H1 (cell line): ENCODE data around the gene SCP2. TPM values are rescaled to one million over a fixed set of nuclear protein-coding genes. Genes with fewer than 3 reads are reported as not detected.

ENCODE experiments used
- CTCF ChIA-PET: fragments of 300-600 bp; sonication (Branson Sonifier 250); formaldehyde crosslinking; loops from one replicate; lab custom pipeline; 2021; ENCODE audit not compliant: partially characterized antibody; lab: Charles Lee
- POLR2A ChIA-PET: fragments of 300-600 bp; sonication (Branson Sonifier 250); formaldehyde crosslinking; loops from one replicate; lab custom pipeline; 2021; ENCODE audit warnings: inconsistent platforms; ENCODE audit not compliant: partially characterized antibody; lab: Charles Lee
- DNase-seq, 2 experiments: peaks; one replicate each; pipeline versions ENCODE4 v3.0.0 to v3.0.0-alpha.2; 2010 to 2022; ENCODE audit warnings: low spot score in 2 of 2, low read depth in 1 of 2, mixed read lengths in 1 of 2
- FAIRE-seq: peaks from 2 replicates; lab custom pipeline; 2011; peaks lifted over from hg19 to GRCh38; lab: Jason Lieb, UNC
- H2AFZ ChIP-seq: 2 replicates; pipeline ENCODE4 v1.8.1; 2012; ENCODE audit warnings: low read length, inconsistent platforms
- H2AK5ac ChIP-seq: 2 replicates; pipeline ENCODE4 v1.6.1; 2013; ENCODE audit warnings: low read depth, low read length
- H2BK120ac ChIP-seq: replicated peaks from 2 replicates; pipeline ENCODE3; 2013; ENCODE audit warnings: low read depth, low read length, inconsistent platforms
- H2BK12ac ChIP-seq: 2 replicates; pipeline ENCODE4 v1.6.1; 2013; ENCODE audit warnings: low read depth, low read length
- H2BK15ac ChIP-seq: 2 replicates; pipeline ENCODE4 v1.6.1; 2013; ENCODE audit warnings: low read length
- H2BK20ac ChIP-seq: 2 replicates; pipeline ENCODE4 v1.6.1; 2013; ENCODE audit warnings: low read length
- H2BK5ac ChIP-seq: 2 replicates; pipeline ENCODE4 v1.6.1; 2013; ENCODE audit warnings: low read depth, low read length
- H3K14ac ChIP-seq: 2 replicates; pipeline ENCODE4 v1.6.1; 2013; ENCODE audit warnings: inconsistent platforms; ENCODE audit not compliant: insufficient read length
- H3K18ac ChIP-seq: 2 replicates; pipeline ENCODE4 v1.6.1; 2013; ENCODE audit warnings: low read length; ENCODE audit errors: extremely low read depth
- H3K23ac ChIP-seq: 2 replicates; pipeline ENCODE4 v1.6.1; 2013; ENCODE audit warnings: inconsistent platforms; ENCODE audit not compliant: insufficient read length
- H3K23me2 ChIP-seq: 2 replicates; pipeline ENCODE4 v1.6.1; 2013; ENCODE audit warnings: low read depth, low read length
- H3K27ac ChIP-seq: 2 replicates; pipeline ENCODE4 v1.6.1; 2011; ENCODE audit warnings: low read depth, low read length, inconsistent platforms
- H3K27me3 ChIP-seq, 4 experiments: replicated peaks in 1 of 4; 1 replicate in 1 of 4; 2 replicates in 3 of 4; pipeline versions ENCODE4 v1.6.1 to v1.8.1; 2011 to 2013; ENCODE audit warnings: low read length in 3 of 4, mild to moderate bottlenecking in 3 of 4, inconsistent platforms in 2 of 4, mixed read lengths in 2 of 4, moderate library complexity in 1 of 4; ENCODE audit not compliant: control insufficient read depth in 3 of 4, insufficient read depth in 3 of 4; ENCODE audit errors: extremely low read depth in 1 of 4
- H3K36me3 ChIP-seq, 4 experiments: 2 replicates each; pipeline versions ENCODE4 v1.6.1 to v1.8.1; 2011 to 2013; ENCODE audit warnings: mild to moderate bottlenecking in 4 of 4, low read length in 3 of 4, moderate library complexity in 2 of 4, control low read depth in 1 of 4, inconsistent platforms in 1 of 4; ENCODE audit not compliant: insufficient read depth in 4 of 4, control insufficient read depth in 2 of 4
- H3K4ac ChIP-seq: replicated peaks from 2 replicates; pipeline ENCODE3; 2013; ENCODE audit warnings: low read length, low read depth, mixed read lengths, inconsistent platforms; ENCODE audit not compliant: insufficient read length
- H3K4me1 ChIP-seq, 4 experiments: replicated peaks in 1 of 4; 1 replicate in 1 of 4; 2 replicates in 3 of 4; pipeline versions ENCODE4 v1.6.1 to v1.8.1; 2011 to 2013; ENCODE audit warnings: low read length in 3 of 4, inconsistent platforms in 2 of 4, mixed read lengths in 1 of 4; ENCODE audit not compliant: insufficient read depth in 4 of 4, control insufficient read depth in 3 of 4
- H3K4me2 ChIP-seq, 2 experiments: 2 replicates each; pipeline versions ENCODE4 v1.6.1 to v1.8.1; 2011 to 2013; ENCODE audit warnings: low read depth in 2 of 2, low read length in 2 of 2, control low read depth in 1 of 2, inconsistent platforms in 1 of 2, mild to moderate bottlenecking in 1 of 2; ENCODE audit not compliant: insufficient read depth in 1 of 2
- H3K4me3 ChIP-seq, 4 experiments: fragments of 200-600, 300-600 bp in 1 of 4; sonication (generic), shearing (Covaris generic), sonication (Bioruptor Twin) in 1 of 4; 2 replicates each; pipeline versions ENCODE4 v1.5.1 to v1.8.1; 2011 to 2016; ENCODE audit warnings: low read length in 4 of 4, low read depth in 3 of 4, control low read depth in 2 of 4, inconsistent platforms in 2 of 4, mild to moderate bottlenecking in 2 of 4, mixed read lengths in 1 of 4, moderate library complexity in 1 of 4; ENCODE audit not compliant: insufficient read depth in 2 of 4; ENCODE audit errors: extremely low read depth in 1 of 4
- H3K56ac ChIP-seq: replicated peaks from 2 replicates; pipeline ENCODE3; 2013; ENCODE audit warnings: low read depth, mild to moderate bottlenecking, mixed read lengths, low read length, inconsistent platforms; ENCODE audit not compliant: insufficient read length
- H3K79me1 ChIP-seq: 2 replicates; pipeline ENCODE4 v1.6.1; 2013; ENCODE audit warnings: low read depth, low read length, control low read depth
- H3K79me2 ChIP-seq, 2 experiments: 2 replicates each; pipeline versions ENCODE4 v1.6.1 to v1.8.1; 2012 to 2013; ENCODE audit warnings: low read length in 2 of 2, mild to moderate bottlenecking in 2 of 2, inconsistent platforms in 1 of 2; ENCODE audit not compliant: insufficient read depth in 2 of 2, control insufficient read depth in 1 of 2
- H3K9ac ChIP-seq, 4 experiments: replicated peaks in 1 of 4; 1 replicate in 1 of 4; 2 replicates in 3 of 4; pipeline versions ENCODE4 v1.6.1 to v1.8.1; 2011 to 2013; ENCODE audit warnings: low read depth in 3 of 4, low read length in 3 of 4, control low read depth in 2 of 4, mild to moderate bottlenecking in 2 of 4, moderate library complexity in 2 of 4, inconsistent platforms in 1 of 4; ENCODE audit errors: extremely low read depth in 1 of 4
- H3K9me3 ChIP-seq, 2 experiments: 2 replicates each; pipeline versions ENCODE4 v1.6.1 to v1.8.1; 2012 to 2013; ENCODE audit warnings: mild to moderate bottlenecking in 2 of 2, moderate library complexity in 2 of 2, control low read depth in 1 of 2, inconsistent platforms in 1 of 2, low read depth in 1 of 2, low read length in 1 of 2, mixed read lengths in 1 of 2; ENCODE audit not compliant: insufficient read depth in 2 of 2
- H4K20me1 ChIP-seq, 2 experiments: replicated peaks in 1 of 2; 2 replicates each; pipeline versions ENCODE3 to v1.8.1; 2011 to 2013; ENCODE audit warnings: inconsistent platforms in 2 of 2, low read length in 2 of 2, mild to moderate bottlenecking in 1 of 2; ENCODE audit not compliant: insufficient read depth in 2 of 2, control insufficient read depth in 1 of 2
- H4K5ac ChIP-seq: 2 replicates; pipeline ENCODE4 v1.6.1; 2013; ENCODE audit warnings: low read length, low read depth, mixed read lengths, inconsistent platforms; ENCODE audit not compliant: insufficient read length
- H4K8ac ChIP-seq: 2 replicates; pipeline ENCODE4 v1.8.0; 2013; ENCODE audit warnings: mild to moderate bottlenecking, moderate library complexity, low read length, inconsistent platforms; ENCODE audit not compliant: insufficient read depth; ENCODE audit errors: extremely low read depth
- H4K91ac ChIP-seq: replicated peaks from 2 replicates; pipeline ENCODE3; 2013; ENCODE audit warnings: low read length, mixed read lengths, inconsistent platforms; ENCODE audit not compliant: insufficient read length
- GTF2F1 ChIP-seq: IDR thresholded peaks from 2 replicates; pipeline ENCODE4 v1.6.1; 2012; ENCODE audit warnings: low read depth, low read length, improper control_type of control experiment, borderline replicate concordance
- JUND ChIP-seq: IDR thresholded peaks from 2 replicates; pipeline ENCODE4 v1.6.1; 2011; ENCODE audit warnings: mild to moderate bottlenecking, improper control_type of control experiment, low read length
- KDM4A ChIP-seq: IDR thresholded peaks from one replicate; pipeline ENCODE4 v1.7.1; 2012; ENCODE audit warnings: low read depth, mild to moderate bottlenecking, moderate library complexity, low read length, inconsistent platforms; ENCODE audit not compliant: severe bottlenecking
- RXRA ChIP-seq: IDR thresholded peaks from 2 replicates; pipeline ENCODE4 v1.6.1; 2011; ENCODE audit warnings: low read depth, mild to moderate bottlenecking, low read length, moderate library complexity; ENCODE audit not compliant: insufficient read depth
- SIN3A ChIP-seq, 2 experiments: IDR thresholded peaks in 1 of 2; conservative IDR thresholded peaks in 1 of 2; 2 replicates each; pipeline ENCODE4 v1.6.1; 2011 to 2012; ENCODE audit warnings: low read length in 2 of 2, improper control_type of control experiment in 1 of 2, low read depth in 1 of 2, mild to moderate bottlenecking in 1 of 2
- SP1 ChIP-seq: IDR thresholded peaks from 2 replicates; pipeline ENCODE4 v1.6.1; 2011; ENCODE audit warnings: low read depth, low read length
- SP4 ChIP-seq: IDR thresholded peaks from 2 replicates; pipeline ENCODE4 v1.6.1; 2012; ENCODE audit warnings: low read length, inconsistent platforms
- TBP ChIP-seq: IDR thresholded peaks from 2 replicates; pipeline ENCODE4 v1.6.1; 2011; ENCODE audit warnings: low read depth, low read length, improper control_type of control experiment
- YY1 ChIP-seq: IDR thresholded peaks from 2 replicates; pipeline ENCODE4 v1.6.1; 2011; ENCODE audit warnings: low read depth, mild to moderate bottlenecking, low read length
- ZNF274 ChIP-seq: IDR thresholded peaks from 2 replicates; pipeline ENCODE4 v1.7.0; 2012; ENCODE audit warnings: low read length, borderline replicate concordance; ENCODE audit errors: extremely low read depth
- WGBS, 2 experiments: shearing (Covaris generic) in 1 of 2; methylation state at CpG; one replicate each; pipeline versions ENCODE4 v1.1.6 to v1.1.7; 2013 to 2015; ENCODE audit warnings: low lambda C conversion rate in 2 of 2, mixed read lengths in 2 of 2, inconsistent platforms in 1 of 2, low coverage in 1 of 2, missing lambda C conversion rate in 1 of 2; ENCODE audit not compliant: insufficient replicate concordance in 2 of 2, insufficient coverage in 1 of 2, insufficient read length in 1 of 2; ENCODE audit errors: extremely low coverage in 1 of 2, missing lambda C conversion rate in 1 of 2; 5-methylcytosine and 5-hydroxymethylcytosine counted together
- polyA plus RNA-seq, 7 experiments: library from polyadenylated mRNA; depleted of rRNA in 3 of 7; stranded (reverse) in 5 of 7; unstranded in 2 of 7; fragments of >200 nt in 5 of 7; fragments of 200-250 nt in 2 of 7; gene quantifications; 1 replicate in 5 of 7; 2 replicates in 1 of 7; 4 replicates in 1 of 7; pipeline versions ENCODE4 v1.2.1 to v1.2.3, GENCODE V29; 2011 to 2013; ENCODE audit warnings: missing spikeins in 2 of 7, mixed read lengths in 2 of 7
- total RNA-seq: library from RNA; stranded (reverse); fragmentation: NEBNext Ultra II Directional; extraction: Animal tissue kit (Norgen Biotek cat#: 25700); gene quantifications from 2 replicates; pipeline ENCODE4 v1.2.1, GENCODE V29; 2021
- TF ChIP-seq, protein P1 (sequence below): IDR thresholded peaks from 2 replicates; pipeline ENCODE4 v1.6.1; 2012; ENCODE audit warnings: low read length, inconsistent platforms

Gene SCP2
- total and polyA plus RNA-seq, 2 of the 8 experiments (the other 6 are each of a cell fraction or from before 2014, with no cell fraction given) = 20.9 to 54.3 TPM

DNA sequence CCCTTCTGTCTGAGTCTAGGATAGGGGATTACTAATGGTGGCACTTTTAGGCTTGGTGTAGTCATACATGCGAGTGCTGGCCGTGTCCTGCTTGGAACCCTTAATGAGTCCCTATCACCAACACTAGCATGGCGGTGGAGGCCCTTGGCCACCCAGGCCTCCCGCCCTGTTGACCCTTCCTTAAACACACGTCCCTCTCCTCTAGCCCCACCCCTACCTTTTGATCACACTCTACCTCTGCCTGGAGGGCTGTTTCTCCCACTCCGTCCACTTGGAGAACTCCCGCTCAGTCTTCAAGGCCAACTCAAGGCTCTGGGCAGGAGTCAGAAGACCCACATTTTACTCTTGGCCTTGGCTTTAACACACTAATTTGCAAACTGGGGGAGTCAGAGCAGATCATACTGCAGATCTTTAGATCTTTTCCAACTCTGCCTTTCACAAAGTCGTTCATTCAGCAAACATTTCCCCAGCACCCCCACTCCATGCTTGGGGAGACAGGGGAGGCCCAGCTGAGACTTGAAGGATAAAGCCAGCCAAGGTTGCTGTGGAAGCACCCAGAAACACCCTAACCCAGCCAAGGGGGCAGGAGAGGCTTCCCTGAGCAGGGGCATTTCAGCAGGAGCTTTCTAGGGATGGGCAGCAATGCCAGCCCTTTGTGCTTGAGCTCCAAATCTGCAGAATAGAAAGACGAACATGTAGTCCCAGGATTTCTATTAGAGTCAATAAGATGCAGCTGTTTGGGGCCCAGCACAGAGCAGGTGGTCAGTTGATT lies 136.9 kb downstream of the SCP2 start:
- H3K4me1 ChIP-seq = peaks cover 0 to 9% (median 3%) of the 10 kb centered on the region in 4 experiments; a peak in 5 of 7 replicates
- 86% methylated on average over 9 of the region's 9 CpGs; no CpG with 5 or more reads in 1 of the 2 experiments for WGBS, 2 experiments
- CTCF ChIA-PET = interaction anchor here (0.7 to 2.6 kb wide), 5 partner anchors 11 to 158 kb away, joined by 3 to 9 read pairs (median 3); no protein-coding TSS in a partner anchor
- no peak overlapping the region for H3K27ac ChIP-seq
- no peak overlapping the region for H3K4ac ChIP-seq
- H4K20me1 ChIP-seq = no peaks in the 10 kb centered on the region
- no peaks in the 10 kb centered on the region for H3K79me1 ChIP-seq
- no peaks in the 10 kb centered on the region for H3K9me3 ChIP-seq
- peaks cover 30 to 56% (median 49%) of the 10 kb centered on the region in 4 experiments for H3K27me3 ChIP-seq
- no peak overlapping the region for H4K8ac ChIP-seq
- no peak overlapping the region for H3K23ac ChIP-seq
- H4K91ac ChIP-seq = no peak overlapping the region
- no peak overlapping the region for H2AFZ ChIP-seq
- no peak overlapping the region for H2BK5ac ChIP-seq
- DNase-seq (peak in 1 of 2 experiments; percentile 44), FAIRE-seq (no peak)
- H3K9ac ChIP-seq = no peak overlapping the region
- no peak overlapping the region for H3K4me3 ChIP-seq
- H2BK12ac ChIP-seq = peak overlapping the region; percentile 21; the same call in 1 of the 2 replicates
- no peak overlapping the region for H4K5ac ChIP-seq
- POLR2A ChIA-PET = no interaction called here
- no peaks in the 10 kb centered on the region for H3K79me2 ChIP-seq
- H2BK15ac ChIP-seq = no peak overlapping the region
- peaks cover 11% of the 10 kb centered on the region; the same call in 1 of the 2 replicates for H3K23me2 ChIP-seq
- H2BK20ac ChIP-seq = no peak overlapping the region
- H2AK5ac ChIP-seq = no peak overlapping the region
- no peak overlapping the region for H3K14ac ChIP-seq
- H3K56ac ChIP-seq = no peak overlapping the region
- no peak overlapping the region for H2BK120ac ChIP-seq
- no peak overlapping the region for H3K18ac ChIP-seq
- peak overlapping the region; percentile 78 to 95; a peak in 3 of 4 replicates for H3K4me2 ChIP-seq
- H3K36me3 ChIP-seq = no peaks in the 10 kb centered on the region
- TF ChIP-seq JUND = no peak
- TF ChIP-seq TBP = no peak
- no peak for TF ChIP-seq YY1
- TF ChIP-seq RXRA = no peak
- TF ChIP-seq SIN3A (conservative IDR thresholded peaks at IDR 0.05 in 1 of 2, IDR thresholded peaks at IDR 0.05 in 1 of 2; ENCODE audit: low read depth in 1 of 2, low read length in 2 of 2) = no peak
- TF ChIP-seq ZNF274 = no peak
- TF ChIP-seq SP1 = no peak
- no peak for TF ChIP-seq KDM4A
- TF ChIP-seq, protein P1, sequence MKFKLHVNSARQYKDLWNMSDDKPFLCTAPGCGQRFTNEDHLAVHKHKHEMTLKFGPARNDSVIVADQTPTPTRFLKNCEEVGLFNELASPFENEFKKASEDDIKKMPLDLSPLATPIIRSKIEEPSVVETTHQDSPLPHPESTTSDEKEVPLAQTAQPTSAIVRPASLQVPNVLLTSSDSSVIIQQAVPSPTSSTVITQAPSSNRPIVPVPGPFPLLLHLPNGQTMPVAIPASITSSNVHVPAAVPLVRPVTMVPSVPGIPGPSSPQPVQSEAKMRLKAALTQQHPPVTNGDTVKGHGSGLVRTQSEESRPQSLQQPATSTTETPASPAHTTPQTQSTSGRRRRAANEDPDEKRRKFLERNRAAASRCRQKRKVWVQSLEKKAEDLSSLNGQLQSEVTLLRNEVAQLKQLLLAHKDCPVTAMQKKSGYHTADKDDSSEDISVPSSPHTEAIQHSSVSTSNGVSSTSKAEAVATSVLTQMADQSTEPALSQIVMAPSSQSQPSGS = no peak
- no peak for TF ChIP-seq GTF2F1
- TF ChIP-seq SP4 = no peak
